Keratinocyte (primary cell): ENCODE results near the gene GRAMD4.

ENCODE experiments used
- EZH2 ChIP-seq: IDR thresholded peaks from one replicate; pipeline ENCODE4 v1.6.1; 2012; ENCODE audit warnings: inconsistent platforms, mild to moderate bottlenecking, low read length, moderate library complexity
- TF ChIP-seq, protein P1 (sequence below), 3 experiments: IDR thresholded peaks in 1 of 3; conservative IDR thresholded peaks in 1 of 3; optimal IDR thresholded peaks in 1 of 3; 2 replicates in 2 of 3; 3 replicates in 1 of 3; pipeline versions ENCODE3 to v1.5.1; 2011; ENCODE audit warnings: low read length in 3 of 3, mild to moderate bottlenecking in 3 of 3, moderate library complexity in 2 of 3, control low read depth in 1 of 3, inconsistent platforms in 1 of 3; ENCODE audit not compliant: insufficient read depth in 2 of 3; ENCODE audit errors: extremely low read depth in 1 of 3

DNA sequence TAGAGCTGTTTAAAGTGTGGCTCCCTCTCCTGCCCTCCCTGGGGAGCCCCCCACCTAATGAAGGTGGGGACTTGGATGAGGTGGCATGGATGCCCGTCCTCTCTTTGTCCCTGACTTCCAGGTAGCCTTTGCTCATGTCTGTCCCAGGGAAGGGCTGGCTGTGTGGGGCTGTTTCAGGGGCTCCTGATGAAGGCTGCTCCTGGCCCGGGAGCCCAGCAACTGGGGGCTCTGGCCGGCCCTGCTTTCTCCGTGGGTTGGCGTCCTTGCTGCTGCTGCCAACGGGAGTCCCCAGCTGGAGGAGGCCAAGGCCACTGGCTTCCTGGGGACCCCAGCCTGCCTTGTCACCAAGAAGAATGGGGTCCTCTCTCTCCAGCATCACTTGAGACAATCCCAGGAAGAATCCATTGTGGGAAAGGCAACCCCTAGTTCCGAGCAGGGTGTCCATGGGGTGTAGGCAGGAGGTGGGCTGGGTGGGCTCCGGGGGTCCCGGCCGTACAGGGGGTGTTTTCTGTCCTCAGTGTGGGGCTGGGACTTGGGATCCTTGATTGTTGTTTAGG, 13.2 kb downstream of the GRAMD4 start:
- TF ChIP-seq, protein P1, sequence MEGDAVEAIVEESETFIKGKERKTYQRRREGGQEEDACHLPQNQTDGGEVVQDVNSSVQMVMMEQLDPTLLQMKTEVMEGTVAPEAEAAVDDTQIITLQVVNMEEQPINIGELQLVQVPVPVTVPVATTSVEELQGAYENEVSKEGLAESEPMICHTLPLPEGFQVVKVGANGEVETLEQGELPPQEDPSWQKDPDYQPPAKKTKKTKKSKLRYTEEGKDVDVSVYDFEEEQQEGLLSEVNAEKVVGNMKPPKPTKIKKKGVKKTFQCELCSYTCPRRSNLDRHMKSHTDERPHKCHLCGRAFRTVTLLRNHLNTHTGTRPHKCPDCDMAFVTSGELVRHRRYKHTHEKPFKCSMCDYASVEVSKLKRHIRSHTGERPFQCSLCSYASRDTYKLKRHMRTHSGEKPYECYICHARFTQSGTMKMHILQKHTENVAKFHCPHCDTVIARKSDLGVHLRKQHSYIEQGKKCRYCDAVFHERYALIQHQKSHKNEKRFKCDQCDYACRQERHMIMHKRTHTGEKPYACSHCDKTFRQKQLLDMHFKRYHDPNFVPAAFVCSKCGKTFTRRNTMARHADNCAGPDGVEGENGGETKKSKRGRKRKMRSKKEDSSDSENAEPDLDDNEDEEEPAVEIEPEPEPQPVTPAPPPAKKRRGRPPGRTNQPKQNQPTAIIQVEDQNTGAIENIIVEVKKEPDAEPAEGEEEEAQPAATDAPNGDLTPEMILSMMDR (optimal IDR thresholded peaks at IDR 0.05 in 1 of 3, IDR thresholded peaks at IDR 0.05 in 1 of 3, conservative IDR thresholded peaks at IDR 0.05 in 1 of 3; ENCODE audit: extremely low read depth in 1 of 3, insufficient read depth in 2 of 3, low read length in 3 of 3), result no peak
- TF ChIP-seq EZH2, result no peak
